Measurements from ENCODE around the gene ATP9A. TPM values are rescaled to one million over a fixed set of nuclear protein-coding genes. Genes with fewer than 3 reads are reported as not detected.

The ATP9A gene
- total and polyA plus RNA-seq, 2 donors (not counting 3 experiments of a cell fraction or from before 2014, with no cell fraction given): 20.9 to 41.5 TPM

DNA sequence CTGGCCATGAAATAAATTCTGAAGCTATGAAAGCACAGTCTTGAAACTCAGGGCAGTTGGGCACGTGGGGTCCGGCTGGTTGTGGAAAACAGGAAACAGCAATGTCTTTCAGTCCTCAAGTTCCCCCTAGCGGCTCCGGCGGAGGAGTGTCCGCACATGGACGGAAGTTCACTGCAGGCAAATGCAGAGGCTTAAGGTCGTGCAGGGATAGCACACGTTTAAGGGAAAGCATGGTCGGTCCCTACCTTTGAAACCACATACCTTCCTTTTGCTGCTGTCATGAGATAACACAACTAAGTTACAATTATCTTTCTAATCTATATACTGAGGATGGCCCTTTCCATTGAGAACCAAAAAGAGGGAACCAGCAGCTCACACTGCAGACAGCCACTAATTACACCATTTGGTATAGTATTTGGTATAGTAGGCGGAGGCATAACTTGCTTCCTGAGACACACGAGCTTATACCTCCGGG lies 173.1 kb downstream of the ATP9A start:
- H3K9ac ChIP-seq (replicated peaks; ENCODE audit: extremely low read depth, insufficient read depth, low read length): peak overlapping the region; percentile 48

More for the DNA sequence above, 173.1 kb downstream of the ATP9A start:
- TF ChIP-seq FOS (IDR thresholded peaks at IDR 0.05; ENCODE audit: borderline replicate concordance, insufficient read depth, low read length) (no peak), GATA2 (IDR thresholded peaks at IDR 0.05; ENCODE audit: insufficient read depth, insufficient read length, low read depth, low read length) (no peak), CTCF (IDR thresholded peaks at IDR 0.05; ENCODE audit: extremely low read depth in 1 of 2, insufficient read depth in 1 of 2, low read depth in 1 of 2, low read length in 2 of 2) (peak; percentile 83 to 87), POLR2AphosphoS5 (IDR thresholded peaks at IDR 0.05; ENCODE audit: insufficient read depth, low read depth, low read length) (peak; percentile 25)
- TF ChIP-seq, protein P1, sequence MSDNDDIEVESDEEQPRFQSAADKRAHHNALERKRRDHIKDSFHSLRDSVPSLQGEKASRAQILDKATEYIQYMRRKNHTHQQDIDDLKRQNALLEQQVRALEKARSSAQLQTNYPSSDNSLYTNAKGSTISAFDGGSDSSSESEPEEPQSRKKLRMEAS (IDR thresholded peaks at IDR 0.05; ENCODE audit: insufficient read depth, insufficient read length): peak; percentile 93
- peaks cover 0 to 2% of the 10 kb centered on the region in 2 experiments for H3K36me3 ChIP-seq (ENCODE audit: control insufficient read depth in 2 of 2, extremely low read depth in 1 of 2, insufficient read depth in 2 of 2, low read length in 2 of 2)
- H3K4me3 ChIP-seq (replicated peaks in 1 of 3; ENCODE audit: insufficient read depth in 1 of 3, low read depth in 1 of 3, low read length in 3 of 3): no peak overlapping the region
- no peaks in the 10 kb centered on the region for H3K79me2 ChIP-seq (ENCODE audit: control insufficient read depth, insufficient read depth, low read length)
- DNase-seq (ENCODE audit: low read depth, low spot score) (peak; percentile 94), FAIRE-seq (peak; percentile 95)
- H4K20me1 ChIP-seq (replicated peaks; ENCODE audit: control insufficient read depth, extremely low read depth, insufficient read depth, low read length): no peaks in the 10 kb centered on the region
- ChIA-PET POLR2A (interaction anchor here (0.6 to 0.7 kb wide), 4 partner anchors 66 to 486 kb away, joined by 3 to 10 read pairs (median 4); no protein-coding TSS in a partner anchor), CTCF (interaction anchor here (0.6 to 4.5 kb wide), 77 partner anchors 7 to 801 kb away, joined by 3 to 139 read pairs (median 5); partner anchors contain the start of gene NFATC2)
- no peaks in the 10 kb centered on the region for H3K9me1 ChIP-seq (replicated peaks; ENCODE audit: control insufficient read depth, extremely low read depth, insufficient read depth, low read length)
- dilution Hi-C loops (cut with MboI; ENCODE audit: extremely low pct_ligation_motif_present, low sequenced_read_pairs): loop anchor here (25.0 kb wide), 1 partner anchor 183 kb away; no protein-coding TSS in a partner anchor
- intact Hi-C loops (cut with micrococcal nuclease): loop anchor here (1.0 to 5.0 kb wide), 10 partner anchors 29 to 375 kb away; no protein-coding TSS in a partner anchor
- H3K4me2 ChIP-seq (ENCODE audit: insufficient read depth, low read length): peak overlapping the region; percentile 8
- BruUV-seq (replicated peaks): no TSS peak
- peaks cover 27% of the 10 kb centered on the region for H3K4me1 ChIP-seq (ENCODE audit: control insufficient read depth, extremely low read depth, insufficient read depth, low read length)
- peak overlapping the region; percentile 41 for H3K27ac ChIP-seq (ENCODE audit: insufficient read depth, low read depth, low read length)
- no peaks in the 10 kb centered on the region for H3K27me3 ChIP-seq (ENCODE audit: control insufficient read depth in 2 of 2, insufficient read depth in 2 of 2, low read length in 2 of 2)
- no peaks in the 10 kb centered on the region for H3K9me3 ChIP-seq (replicated peaks; ENCODE audit: control insufficient read depth, insufficient read depth, low read length)
- no peak overlapping the region for H2AFZ ChIP-seq (ENCODE audit: low read depth, low read length)
